Muscle layer of colon (tissue), 2 donors: ENCODE results near the gene ZNF205.
"Not testable (repeated sequence)": the region's sequence is repeated elsewhere in the genome, so short reads cannot be mapped to it uniquely, and the experiment has no call there.

Experiments used
- H3K27ac ChIP-seq: one replicate; pipeline ENCODE4 v1.7.0; 2013; ENCODE audit warnings: low read depth, mild to moderate bottlenecking, low read length, moderate library complexity
- H3K27me3 ChIP-seq, 2 donors: one replicate each; pipeline ENCODE4 v1.7.0; 2013; ENCODE audit warnings: low read length in 2 of 2, mild to moderate bottlenecking in 2 of 2; ENCODE audit not compliant: insufficient read depth in 2 of 2, control insufficient read depth in 1 of 2
- H3K36me3 ChIP-seq: one replicate; pipeline ENCODE4 v1.7.0; 2013; ENCODE audit warnings: mild to moderate bottlenecking, low read length; ENCODE audit not compliant: insufficient read depth
- H3K4me1 ChIP-seq: one replicate; pipeline ENCODE4 v1.7.0; 2013; ENCODE audit warnings: mild to moderate bottlenecking, low read length; ENCODE audit not compliant: insufficient read depth
- H3K4me3 ChIP-seq, 2 donors: one replicate each; pipeline ENCODE4 v1.7.0; 2013; ENCODE audit warnings: low read length in 2 of 2, low read depth in 1 of 2, mild to moderate bottlenecking in 1 of 2, moderate library complexity in 1 of 2
- H3K9ac ChIP-seq: one replicate; pipeline ENCODE4 v1.7.0; 2013; ENCODE audit warnings: low read length
- H3K9me3 ChIP-seq: one replicate; pipeline ENCODE4 v1.7.0; 2013; ENCODE audit warnings: mild to moderate bottlenecking, low read length
- donor health status: abdominal sarcoma.
- donor health status: Adenocarcinoma of cecum.

The ZNF205 gene

DNA sequence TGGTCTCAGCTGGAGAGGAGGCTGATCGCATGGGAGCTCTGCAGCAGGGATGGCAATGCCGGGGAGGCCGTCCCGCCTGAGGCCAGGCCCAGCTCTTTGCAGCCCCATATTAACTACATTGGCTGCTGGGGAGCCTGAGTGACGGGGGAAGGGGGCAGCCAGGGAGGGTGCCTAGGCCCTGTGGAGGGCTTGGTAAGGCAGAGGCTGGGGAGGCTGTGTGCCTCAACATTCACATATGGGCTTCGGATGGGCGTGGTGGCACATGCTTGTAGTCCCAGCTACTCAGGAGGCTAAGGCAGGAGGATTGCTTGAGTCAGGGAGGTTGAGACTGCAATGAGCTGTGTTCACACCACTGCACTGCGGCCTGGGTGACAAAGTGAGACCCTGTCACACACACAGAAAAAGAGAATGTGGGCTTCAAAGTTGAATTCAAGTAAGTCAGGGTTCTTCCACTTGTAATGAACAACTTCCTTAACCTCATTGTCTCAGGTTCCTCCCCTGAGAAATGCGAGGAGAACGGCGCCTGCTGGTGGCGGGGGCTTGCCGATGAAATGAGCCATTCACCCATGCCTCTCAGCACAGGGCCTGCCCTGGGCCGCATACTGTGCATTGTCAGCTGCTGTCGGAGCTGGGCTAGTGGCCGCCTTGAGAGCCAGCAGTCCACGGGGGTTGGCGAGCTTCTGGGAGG lies 39.7 kb upstream of the ZNF205 start:
- H3K27ac ChIP-seq, H3K4me3 ChIP-seq, H3K36me3 ChIP-seq, H3K9ac ChIP-seq, H3K9me3 ChIP-seq, H3K27me3 ChIP-seq, H3K4me1 ChIP-seq: not testable (repeated sequence)

DNA sequence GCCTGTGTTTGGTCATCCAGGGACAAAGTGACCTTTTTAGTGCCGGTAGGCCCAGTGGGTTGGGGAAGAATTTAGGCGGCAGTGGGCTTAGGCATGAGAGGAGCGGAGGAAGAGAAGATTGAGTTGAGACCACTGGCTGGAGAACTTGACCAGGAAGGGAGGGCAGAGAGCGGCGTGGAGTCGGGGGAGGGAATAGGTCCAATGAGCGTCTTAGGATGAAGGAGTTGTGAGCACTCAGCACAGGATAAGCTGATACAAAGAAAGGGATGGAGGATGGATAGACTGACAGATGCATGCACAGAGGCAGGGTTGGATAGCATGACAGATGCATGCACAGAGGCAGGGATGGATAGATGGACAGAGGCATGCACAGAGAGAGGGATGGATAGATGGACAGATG lies 38.9 kb upstream of the ZNF205 start:
- no peaks in the 10 kb centered on the region for H3K36me3 ChIP-seq
- H3K9me3 ChIP-seq = no peaks in the 10 kb centered on the region
- H3K27ac ChIP-seq = no peak overlapping the region
- H3K27me3 ChIP-seq = no peaks in the 10 kb centered on the region
- no peak overlapping the region for H3K9ac ChIP-seq
- no peak overlapping the region for H3K4me3 ChIP-seq
- H3K4me1 ChIP-seq = no peaks in the 10 kb centered on the region

DNA sequence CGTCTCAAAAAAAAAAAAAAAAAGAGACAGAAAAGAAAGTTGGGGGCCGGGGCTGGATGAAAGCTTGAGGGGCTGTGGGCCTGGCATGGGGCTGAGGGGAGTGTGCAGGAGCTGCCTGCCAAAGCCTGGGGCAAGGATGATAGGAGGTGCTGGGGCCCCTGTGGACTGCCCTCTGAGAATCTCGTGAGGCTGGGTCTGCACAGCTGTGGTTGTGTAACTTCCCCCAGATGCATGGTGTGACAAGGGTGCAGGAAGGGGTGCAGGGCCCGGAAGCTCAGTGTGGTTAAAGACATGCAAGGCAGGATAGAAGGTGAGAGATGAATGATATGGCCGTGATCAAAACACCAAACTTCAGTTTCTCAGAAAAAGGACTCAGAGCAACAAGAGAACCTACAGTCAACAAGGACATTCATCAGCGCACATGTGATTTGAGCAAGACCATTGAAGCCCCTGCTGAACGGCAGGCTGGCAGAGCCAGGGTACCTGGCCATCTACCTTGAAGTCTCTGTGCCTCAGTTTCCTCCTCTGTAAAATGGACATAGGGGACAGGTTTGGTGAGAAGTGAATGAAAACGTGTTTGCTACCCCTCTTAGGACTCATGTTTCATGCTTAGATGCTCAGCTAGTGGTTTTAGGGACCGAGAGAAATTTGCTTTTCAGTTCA lies 37.4 kb upstream of the ZNF205 start:
- Histone ChIP-seq H3K36me3 (no peaks in the 10 kb centered on the region), H3K27me3 (no peaks in the 10 kb centered on the region), H3K4me3 (no peak overlapping the region), H3K9ac (no peak overlapping the region), H3K4me1 (no peaks in the 10 kb centered on the region), H3K27ac (no peak overlapping the region), H3K9me3 (no peaks in the 10 kb centered on the region)

DNA sequence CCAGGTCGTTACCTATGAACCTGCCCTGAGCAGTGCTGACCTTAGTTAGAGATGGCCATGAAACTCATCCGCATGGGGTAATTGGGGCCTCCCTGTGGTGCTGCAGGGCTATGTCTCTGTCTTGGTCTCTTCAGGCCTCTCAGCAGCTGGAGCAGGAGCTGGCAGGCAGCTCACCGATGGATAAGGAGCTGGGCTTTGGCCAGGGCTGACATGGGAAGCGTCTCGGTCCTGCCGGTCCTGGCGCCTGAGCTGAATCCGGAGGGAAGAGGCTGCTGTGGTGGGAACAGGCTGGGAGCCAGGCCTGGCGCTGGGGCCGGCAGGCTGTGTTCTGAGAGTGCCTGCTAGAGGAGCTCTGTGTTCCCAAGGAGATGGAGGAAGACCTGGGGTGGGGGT lies 36.9 kb upstream of the ZNF205 start:
- Histone ChIP-seq H3K4me1 (no peaks in the 10 kb centered on the region), H3K9ac (no peak overlapping the region), H3K9me3 (no peaks in the 10 kb centered on the region), H3K36me3 (no peaks in the 10 kb centered on the region), H3K27ac (no peak overlapping the region), H3K4me3 (no peak overlapping the region), H3K27me3 (no peaks in the 10 kb centered on the region)

DNA sequence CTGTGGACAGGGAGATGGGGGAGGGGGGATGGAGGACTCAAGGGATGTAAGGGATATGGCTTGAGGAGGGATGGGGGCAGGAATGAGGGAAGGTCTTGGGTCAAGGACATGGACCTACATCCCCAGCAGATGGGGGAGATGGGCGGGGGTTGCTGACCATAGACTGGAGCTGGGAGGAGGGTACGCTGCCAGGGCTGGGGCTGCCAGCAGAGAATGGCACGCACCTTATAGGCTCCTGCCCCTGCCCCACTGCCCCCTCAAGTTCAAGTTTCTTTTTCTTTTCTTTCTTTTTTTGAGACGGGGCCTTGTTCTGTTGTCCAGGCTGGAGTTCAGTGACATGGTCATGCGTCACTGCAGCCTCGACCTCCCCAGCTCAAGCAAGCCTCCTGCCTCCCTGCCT lies 36.4 kb upstream of the ZNF205 start:
- H3K4me3 ChIP-seq, H3K36me3 ChIP-seq, H3K27ac ChIP-seq, H3K27me3 ChIP-seq, H3K4me1 ChIP-seq, H3K9me3 ChIP-seq, H3K9ac ChIP-seq: not testable (repeated sequence)

DNA sequence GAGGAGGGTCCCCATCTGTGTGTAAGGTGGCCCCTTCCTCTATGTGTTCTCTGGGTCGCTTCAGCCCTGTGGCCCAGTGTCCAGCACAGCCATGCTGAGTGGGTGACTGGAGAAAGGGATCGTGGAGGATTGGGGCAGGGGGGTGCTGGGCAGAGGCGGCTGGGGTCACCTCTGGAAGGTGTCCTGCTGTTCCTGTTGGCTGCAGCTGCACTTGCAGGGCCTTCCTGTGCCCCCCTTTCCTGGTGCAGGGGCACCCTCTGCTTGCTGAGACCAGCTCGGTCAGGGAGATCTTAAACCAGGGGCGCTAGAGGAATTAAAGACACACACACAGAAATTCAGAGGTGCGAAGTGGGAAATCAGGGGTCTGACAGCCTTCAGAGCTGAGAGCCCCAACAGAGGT lies 35.8 kb upstream of the ZNF205 start:
- H3K36me3 ChIP-seq = no peaks in the 10 kb centered on the region
- H3K9ac ChIP-seq = no peak overlapping the region
- no peaks in the 10 kb centered on the region for H3K4me1 ChIP-seq
- H3K9me3 ChIP-seq = no peaks in the 10 kb centered on the region
- no peaks in the 10 kb centered on the region for H3K27me3 ChIP-seq
- no peak overlapping the region for H3K27ac ChIP-seq
- no peak overlapping the region for H3K4me3 ChIP-seq

DNA sequence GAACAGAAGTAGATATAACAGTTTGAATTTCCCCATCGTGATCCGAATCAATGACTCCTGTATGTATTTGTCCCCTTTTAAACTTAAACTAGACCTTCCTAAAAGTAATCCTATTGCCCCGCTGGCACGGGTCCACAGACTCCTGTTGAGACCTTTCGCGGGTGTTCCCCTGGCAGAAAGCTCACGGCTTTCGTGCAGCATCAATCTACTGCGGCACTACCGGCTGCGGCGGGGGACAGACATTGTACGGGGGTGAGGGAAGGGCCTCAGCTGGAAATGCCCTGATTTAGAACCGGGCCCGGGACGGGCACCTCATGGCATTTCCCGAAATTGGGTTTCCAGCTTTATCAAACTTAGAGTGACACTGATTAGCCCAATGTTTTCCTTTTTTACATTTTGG lies 32.4 kb upstream of the ZNF205 start:
- no peak overlapping the region for H3K9ac ChIP-seq
- no peaks in the 10 kb centered on the region for H3K4me1 ChIP-seq
- H3K9me3 ChIP-seq = no peaks in the 10 kb centered on the region
- H3K36me3 ChIP-seq = no peaks in the 10 kb centered on the region
- no peak overlapping the region for H3K27ac ChIP-seq
- H3K27me3 ChIP-seq = no peaks in the 10 kb centered on the region
- H3K4me3 ChIP-seq = no peak overlapping the region

DNA sequence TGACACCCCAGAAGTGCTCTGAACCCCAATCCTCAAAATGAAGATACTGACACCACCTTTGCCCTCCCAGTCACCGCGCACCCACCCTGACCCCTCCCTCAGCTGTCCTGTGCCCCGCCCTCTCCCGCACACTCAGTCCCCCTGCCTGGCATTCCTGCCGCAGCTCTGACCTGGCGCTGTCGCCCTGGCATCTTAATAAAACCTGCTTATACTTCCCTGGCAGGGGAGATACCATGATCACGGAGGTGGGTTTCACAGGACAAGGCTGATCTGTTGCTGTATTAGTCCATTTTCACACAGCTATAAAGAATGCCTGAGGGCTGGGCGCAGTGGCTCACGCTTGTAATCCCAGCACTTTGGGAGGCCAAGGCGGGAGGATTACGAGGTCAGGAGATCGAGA lies 30.4 kb upstream of the ZNF205 start:
- not testable (repeated sequence) for H3K4me1 ChIP-seq, H3K27ac ChIP-seq, H3K9ac ChIP-seq, H3K27me3 ChIP-seq, H3K4me3 ChIP-seq, H3K9me3 ChIP-seq, H3K36me3 ChIP-seq

DNA sequence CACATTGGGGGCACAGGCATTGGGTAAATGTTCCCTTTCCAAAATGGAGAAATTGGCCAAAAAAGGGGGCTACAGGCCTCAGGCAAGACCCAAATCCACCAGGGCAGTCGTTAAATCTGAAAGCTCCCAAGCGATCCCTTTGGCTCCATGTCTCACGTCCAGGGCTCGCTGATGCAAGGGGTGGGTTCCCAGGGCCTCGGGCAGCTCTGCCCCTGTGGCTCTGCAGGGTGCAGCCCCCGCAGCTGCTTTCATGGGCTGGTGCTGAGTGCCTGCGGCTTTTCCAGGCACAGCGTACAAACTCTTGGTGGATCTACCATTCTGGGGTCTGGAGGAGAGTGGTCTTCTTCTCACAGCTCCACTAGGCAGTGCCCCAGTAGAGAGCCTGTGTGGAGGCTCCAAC lies 29.0 kb upstream of the ZNF205 start:
- not testable (repeated sequence) for H3K4me1 ChIP-seq, H3K4me3 ChIP-seq, H3K27me3 ChIP-seq, H3K9ac ChIP-seq, H3K27ac ChIP-seq, H3K36me3 ChIP-seq, H3K9me3 ChIP-seq

DNA sequence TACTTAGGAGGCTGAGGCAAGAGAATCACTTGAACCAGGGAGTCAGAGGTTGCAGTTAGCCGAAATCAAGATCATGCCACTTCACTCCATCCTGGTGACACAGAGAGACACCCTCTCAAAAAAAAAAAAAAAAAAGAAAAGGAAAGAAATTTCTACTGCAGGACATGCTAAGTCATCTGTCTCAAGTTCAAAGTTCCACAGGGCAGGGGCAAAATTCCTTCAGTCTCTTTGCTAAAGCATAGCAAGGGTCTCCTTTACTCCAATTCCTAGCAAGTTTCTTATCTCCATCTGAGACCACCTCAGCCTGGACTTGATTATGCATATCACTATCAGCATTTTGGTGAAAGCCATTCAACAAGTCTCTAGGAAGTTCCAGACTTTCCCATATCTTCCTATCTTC lies 27.9 kb upstream of the ZNF205 start:
- no peak overlapping the region for H3K9ac ChIP-seq
- no peaks in the 10 kb centered on the region for H3K27me3 ChIP-seq
- H3K9me3 ChIP-seq = no peaks in the 10 kb centered on the region
- no peaks in the 10 kb centered on the region for H3K4me1 ChIP-seq
- no peak overlapping the region for H3K27ac ChIP-seq
- H3K36me3 ChIP-seq = no peaks in the 10 kb centered on the region
- H3K4me3 ChIP-seq = no peak overlapping the region

DNA sequence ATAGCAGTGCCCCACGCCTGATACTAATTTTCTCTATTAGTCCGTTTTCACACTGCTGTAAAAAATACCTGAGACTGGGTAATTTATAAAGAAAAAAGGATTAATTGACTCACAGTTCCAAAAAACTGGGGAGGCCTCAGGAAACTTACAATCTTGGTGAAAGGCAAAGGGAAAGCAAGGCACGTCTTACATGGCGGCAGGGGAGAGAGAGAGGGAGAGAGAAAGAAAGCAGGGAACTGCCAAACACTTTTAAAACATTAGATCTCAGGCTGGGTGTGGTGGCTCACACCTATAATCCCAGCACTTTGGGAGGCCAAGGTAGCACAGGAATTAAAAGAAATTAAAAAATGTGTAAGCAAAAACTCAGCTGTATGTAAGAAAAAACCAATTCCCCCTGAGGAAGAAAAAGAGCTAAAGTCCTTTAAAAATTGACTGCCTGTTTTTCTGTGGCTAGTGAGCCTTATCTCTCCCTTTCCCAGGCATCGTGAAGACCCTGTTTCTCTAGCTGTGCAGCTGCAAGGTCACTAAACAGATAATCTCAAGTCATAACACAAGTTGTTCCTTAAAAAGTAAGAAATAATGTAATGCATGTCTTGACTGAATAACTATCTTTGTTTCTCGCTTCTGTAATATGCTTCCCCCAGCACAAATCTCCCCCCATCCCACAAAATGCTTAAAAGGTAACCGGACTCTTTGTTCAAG lies 27.3 kb upstream of the ZNF205 start:
- Histone ChIP-seq H3K4me3 (no peak overlapping the region), H3K9me3 (no peaks in the 10 kb centered on the region), H3K36me3 (no peaks in the 10 kb centered on the region), H3K27me3 (no peaks in the 10 kb centered on the region), H3K27ac (no peak overlapping the region), H3K9ac (no peak overlapping the region), H3K4me1 (no peaks in the 10 kb centered on the region)
